ENCODE data around the gene GRIK3. TPM values are rescaled to one million over a fixed set of nuclear protein-coding genes. Genes with fewer than 3 reads are reported as not detected.

GRIK3 gene
- total RNA-seq, 1 donor from 2014 or later: not detected

- H3K27ac Mint-ChIP-seq: no peak overlapping the region
- peaks cover 48% of the 10 kb centered on the region for H3K27me3 Mint-ChIP-seq (ENCODE audit: low read depth)
- no peaks in the 10 kb centered on the region for H3K36me3 Mint-ChIP-seq
- DNase-seq (ENCODE audit: low spot score in 2 of 2, unreplicated experiment in 2 of 2): no peak
- no peak overlapping the region for H3K4me3 Mint-ChIP-seq
- no peaks in the 10 kb centered on the region for H3K9me3 Mint-ChIP-seq
- no peaks in the 10 kb centered on the region for H3K4me1 Mint-ChIP-seq
- TF ChIP-seq CTCF (IDR thresholded peaks at IDR 0.05; ENCODE audit: unreplicated experiment): no peak
Observed at GRCh38 chr1:36858553-36858952, 175.8 kb downstream of the GRIK3 start.

DNA sequence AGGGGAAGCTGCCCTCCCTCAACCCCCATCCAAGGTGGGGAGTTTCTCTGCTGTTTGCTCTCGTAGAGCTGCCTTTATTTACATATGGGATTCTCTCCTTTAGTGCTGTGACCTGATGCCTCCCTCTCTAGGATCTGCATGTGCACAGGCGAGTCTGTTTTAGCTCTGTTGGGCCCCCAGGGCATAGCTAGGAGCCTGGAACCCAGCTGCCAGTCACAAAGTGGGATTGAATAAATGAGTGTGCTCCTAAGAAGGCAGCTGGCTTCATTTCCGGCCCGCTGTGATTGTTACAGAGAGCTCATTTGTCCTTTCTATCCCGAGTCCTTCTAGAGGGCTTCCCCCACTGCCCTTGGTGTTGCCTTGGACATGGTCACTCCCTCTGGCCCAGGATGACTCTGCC lies 176.6 kb downstream of the GRIK3 start:
- DNase-seq (ENCODE audit: low spot score in 2 of 2, unreplicated experiment in 2 of 2): no peak
- H3K4me1 Mint-ChIP-seq: no peaks in the 10 kb centered on the region
- TF ChIP-seq CTCF (IDR thresholded peaks at IDR 0.05; ENCODE audit: unreplicated experiment): no peak
- no peak overlapping the region for H3K27ac Mint-ChIP-seq
- H3K4me3 Mint-ChIP-seq: no peak overlapping the region
- H3K36me3 Mint-ChIP-seq: no peaks in the 10 kb centered on the region
- H3K27me3 Mint-ChIP-seq (ENCODE audit: low read depth): peaks cover 47% of the 10 kb centered on the region
- no peaks in the 10 kb centered on the region for H3K9me3 Mint-ChIP-seq

DNA sequence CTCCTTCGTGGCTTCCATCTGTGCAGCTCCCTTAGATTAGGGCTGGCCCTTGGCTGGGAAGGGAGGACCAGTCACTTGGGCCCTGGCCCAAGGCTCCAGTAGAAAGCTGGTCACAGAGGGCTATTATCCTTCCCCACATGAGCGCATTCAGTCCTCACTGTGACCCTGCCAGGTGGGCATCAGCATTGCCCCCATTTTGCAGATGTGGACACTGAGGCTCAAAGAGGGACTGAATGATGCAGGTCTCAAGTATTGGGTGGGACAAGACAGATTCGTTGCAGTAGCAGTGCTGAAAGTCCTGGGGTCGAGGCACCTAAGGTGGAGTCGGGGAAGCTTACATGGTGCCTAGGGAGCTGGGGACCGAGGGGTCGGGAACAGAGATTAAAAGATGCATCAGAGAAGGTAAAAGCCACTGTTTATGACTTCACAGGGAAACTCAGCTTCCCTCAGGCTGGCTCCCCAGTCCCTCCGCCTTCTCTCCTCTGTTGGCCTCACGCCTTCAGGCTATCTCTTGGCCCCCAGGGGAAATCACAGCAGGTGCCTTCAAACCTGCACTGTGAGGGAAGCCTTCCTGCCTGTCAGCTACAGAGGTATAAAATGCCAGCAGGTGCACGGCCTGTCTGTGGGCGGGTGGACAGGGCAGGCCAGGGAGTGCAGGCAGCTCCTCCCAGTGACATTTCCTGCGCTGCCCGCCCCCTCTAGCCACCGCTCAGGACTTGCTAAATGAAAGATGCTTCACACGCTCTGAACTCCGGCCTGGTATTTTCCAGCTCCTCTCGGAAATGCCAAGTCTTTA lies 178.4 kb downstream of the GRIK3 start:
- peaks cover 48% of the 10 kb centered on the region for H3K27me3 Mint-ChIP-seq (ENCODE audit: low read depth)

DNA sequence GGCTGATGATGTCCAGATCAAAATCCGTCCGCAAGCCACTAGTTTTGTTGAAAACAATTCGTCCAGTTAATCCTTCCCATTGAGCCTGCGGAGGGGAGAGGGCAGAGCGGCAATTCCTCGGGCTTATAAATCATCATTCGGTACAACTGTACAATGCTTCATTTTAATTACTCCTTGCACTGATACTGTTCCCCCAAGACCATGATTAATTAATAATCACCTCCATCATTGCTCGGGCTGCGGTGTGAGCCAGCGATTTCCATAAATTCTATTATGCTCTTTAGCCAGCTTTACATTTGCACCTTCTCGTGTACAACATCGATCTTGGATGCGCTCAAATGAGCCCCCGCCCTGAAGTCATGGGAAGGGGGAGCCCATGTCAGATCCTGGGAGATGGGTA lies 180.7 kb downstream of the GRIK3 start:
- Mint-ChIP-seq H3K36me3 (no peaks in the 10 kb centered on the region), H3K9me3 (no peaks in the 10 kb centered on the region), H3K4me3 (no peak overlapping the region), H3K27ac (no peak overlapping the region), H3K27me3 (ENCODE audit: low read depth) (peaks cover 60% of the 10 kb centered on the region), H3K4me1 (no peaks in the 10 kb centered on the region)
- TF ChIP-seq CTCF (IDR thresholded peaks at IDR 0.05; ENCODE audit: unreplicated experiment): no peak
- no peak for DNase-seq (ENCODE audit: low spot score in 2 of 2, unreplicated experiment in 2 of 2)

More for the DNA sequence above, 178.4 kb downstream of the GRIK3 start:
- Mint-ChIP-seq H3K27ac (no peak overlapping the region), H3K4me3 (no peak overlapping the region), H3K4me1 (no peaks in the 10 kb centered on the region), H3K36me3 (no peaks in the 10 kb centered on the region), H3K9me3 (no peaks in the 10 kb centered on the region)
- no peak for DNase-seq (ENCODE audit: low spot score in 2 of 2, unreplicated experiment in 2 of 2)
- TF ChIP-seq CTCF (IDR thresholded peaks at IDR 0.05; ENCODE audit: unreplicated experiment): no peak

GRCh38 chr1:36852586-36852985 lies 181.7 kb downstream of the GRIK3 start:
- H3K9me3 Mint-ChIP-seq: no peaks in the 10 kb centered on the region
- H3K27me3 Mint-ChIP-seq (ENCODE audit: low read depth): peaks cover 68% of the 10 kb centered on the region
- no peaks in the 10 kb centered on the region for H3K4me1 Mint-ChIP-seq
- no peak for TF ChIP-seq CTCF (IDR thresholded peaks at IDR 0.05; ENCODE audit: unreplicated experiment)
- no peak for DNase-seq (ENCODE audit: low spot score in 2 of 2, unreplicated experiment in 2 of 2)
- H3K4me3 Mint-ChIP-seq: no peak overlapping the region
- H3K27ac Mint-ChIP-seq: no peak overlapping the region
- no peaks in the 10 kb centered on the region for H3K36me3 Mint-ChIP-seq
